ENCODE data around the gene ME1. TPM values are rescaled to one million over a fixed set of nuclear protein-coding genes. Genes with fewer than 3 reads are reported as not detected.
"Not testable (repeated sequence)": the region's sequence is repeated elsewhere in the genome, so short reads cannot be mapped to it uniquely, and the experiment has no call there.

ME1 gene
- polyA plus RNA-seq, 10 donors = 1.3 to 2.5 (median 2.1) TPM

DNA sequence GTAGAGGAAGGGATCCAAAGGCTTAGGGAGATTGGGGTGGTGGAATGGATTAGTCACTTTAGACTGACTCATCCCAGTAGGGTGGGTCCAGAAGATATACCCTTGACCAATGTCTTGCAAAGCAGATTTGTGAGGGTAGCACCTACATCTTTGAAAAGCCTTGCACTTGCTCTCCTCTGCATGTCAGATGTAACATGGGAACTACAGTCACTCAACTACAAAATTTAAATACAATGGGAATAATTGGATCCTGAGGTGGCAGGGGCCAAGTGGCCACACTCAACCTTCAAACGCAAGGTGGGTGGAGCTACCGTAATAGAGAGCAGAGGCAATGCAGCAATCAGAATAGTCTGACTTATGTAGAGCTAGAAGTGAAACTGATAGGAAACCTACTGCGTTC, 71.2 kb downstream of the ME1 start:
- no peak for DNase-seq

DNA sequence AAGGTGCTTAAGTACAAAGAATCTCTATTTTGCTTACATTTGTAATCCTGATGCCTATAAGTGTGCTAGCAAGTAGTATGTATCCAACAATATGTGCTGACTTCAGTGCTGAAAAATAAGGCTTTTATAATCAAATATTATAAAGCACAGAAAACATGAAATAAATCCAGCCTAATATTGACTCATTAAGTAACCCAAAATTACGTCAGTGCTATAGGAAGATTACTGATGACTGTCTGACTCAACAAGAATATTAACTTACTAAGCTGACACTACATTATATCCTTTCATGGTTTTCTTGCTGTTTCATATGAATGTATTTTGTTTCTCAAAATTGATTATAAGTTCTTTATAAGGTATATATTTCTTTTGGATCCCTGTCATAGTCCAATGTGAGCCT, 76.1 kb downstream of the ME1 start:
- no peak for DNase-seq

DNA sequence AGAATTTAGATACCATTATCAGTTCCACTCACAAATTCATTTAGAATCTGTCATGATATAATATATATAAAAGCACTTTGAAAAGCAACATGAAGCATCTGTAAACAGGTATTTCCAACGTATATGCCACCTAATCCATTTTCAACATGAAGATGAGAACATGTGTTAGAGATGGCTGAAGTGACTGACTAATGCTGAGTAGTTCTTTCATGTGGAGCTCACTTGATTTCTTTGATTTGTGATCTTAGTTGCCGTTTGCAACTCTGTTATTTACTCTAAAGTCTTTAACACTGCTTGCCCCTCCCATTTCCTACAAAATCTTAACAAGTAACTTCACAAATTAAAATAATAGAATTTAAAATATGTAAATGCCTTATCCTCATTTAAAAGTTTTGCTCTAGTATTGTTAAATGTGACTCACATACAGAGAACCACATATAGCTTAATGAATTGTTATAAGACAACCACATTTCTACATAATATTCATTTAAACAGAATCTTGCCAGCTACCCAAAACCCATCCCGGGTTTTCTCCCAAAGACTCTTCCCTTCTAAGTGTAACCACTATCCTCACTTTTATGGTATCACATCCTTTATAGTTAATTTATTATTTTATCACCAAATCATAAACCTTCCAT, 78.3 kb downstream of the ME1 start:
- no peak for DNase-seq

DNA sequence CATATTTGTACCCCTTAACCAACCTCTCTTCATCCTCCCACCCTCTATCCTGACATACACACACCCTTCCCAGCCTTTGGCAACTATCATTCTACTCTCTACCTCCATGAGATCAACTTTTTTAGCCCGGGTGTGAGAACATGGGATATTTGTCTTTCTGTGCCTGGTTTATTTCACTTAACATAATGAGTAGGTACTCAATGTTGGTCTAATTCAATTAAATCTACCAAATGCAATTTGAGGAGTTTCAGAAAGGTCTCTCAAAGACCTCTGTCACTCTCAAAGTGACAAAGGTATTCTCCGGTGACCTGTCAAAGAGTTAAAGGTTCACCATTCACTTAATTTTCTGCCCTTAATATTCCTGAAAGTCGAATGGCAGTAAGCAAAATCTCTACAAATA, 87.7 kb downstream of the ME1 start:
- no peak for DNase-seq

DNA sequence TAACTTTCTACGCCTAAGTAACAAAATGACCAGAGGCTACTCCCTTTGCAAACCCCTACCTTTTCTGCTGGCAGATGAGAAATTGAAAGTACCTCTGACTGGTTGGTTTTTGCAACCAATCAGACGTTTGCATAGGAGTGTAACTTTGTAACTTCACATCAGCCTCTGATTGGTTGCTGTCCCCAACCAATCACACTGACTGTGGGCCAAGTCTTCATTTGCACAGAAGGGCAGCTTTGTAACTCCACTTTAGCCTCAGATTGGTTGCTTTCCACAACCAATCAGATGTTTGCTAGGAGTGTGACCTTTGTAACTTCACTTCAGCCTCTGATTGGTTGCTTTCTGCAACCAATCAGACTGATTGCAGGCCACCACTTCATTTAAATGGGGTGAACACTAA, 89.1 kb downstream of the ME1 start:
- DNase-seq = no peak

DNA sequence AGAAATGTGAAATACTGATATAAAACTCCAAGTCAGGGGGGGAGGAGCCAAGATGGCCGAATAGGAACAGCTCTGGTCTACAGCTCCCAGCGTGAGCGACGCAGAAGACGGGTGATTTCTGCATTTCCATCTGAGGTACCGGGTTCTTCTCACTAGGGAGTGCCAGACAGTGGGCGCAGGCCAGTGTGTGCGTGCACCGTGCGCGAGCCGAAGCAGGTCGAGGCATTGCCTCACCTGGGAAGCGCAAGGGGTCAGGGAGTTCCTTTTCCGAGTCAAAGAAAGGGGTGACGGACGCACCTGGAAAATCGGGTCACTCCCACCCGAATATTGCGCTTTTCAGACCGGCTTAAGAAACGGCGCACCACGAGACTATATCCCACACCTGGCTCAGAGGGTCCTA, 96.9 kb downstream of the ME1 start:
- not testable (repeated sequence) for DNase-seq

DNA sequence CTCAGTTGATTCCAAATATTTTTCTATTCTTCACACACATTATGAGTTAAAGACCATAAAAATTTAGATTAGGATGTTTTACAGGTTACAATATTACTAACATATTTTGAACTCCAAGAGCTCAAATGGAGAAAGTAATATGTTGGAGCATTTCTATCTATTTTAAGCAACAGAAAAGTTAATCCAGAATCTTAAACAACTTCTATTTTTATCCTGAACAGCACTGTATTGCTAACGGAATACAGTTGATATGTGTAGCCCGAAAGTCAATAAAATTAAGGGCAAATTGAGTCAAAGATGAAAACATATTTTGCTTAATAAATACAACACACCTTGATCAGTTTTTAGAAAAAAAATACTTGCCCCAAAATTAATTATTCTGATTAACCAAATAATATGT, 97.4 kb downstream of the ME1 start:
- DNase-seq = no peak

DNA sequence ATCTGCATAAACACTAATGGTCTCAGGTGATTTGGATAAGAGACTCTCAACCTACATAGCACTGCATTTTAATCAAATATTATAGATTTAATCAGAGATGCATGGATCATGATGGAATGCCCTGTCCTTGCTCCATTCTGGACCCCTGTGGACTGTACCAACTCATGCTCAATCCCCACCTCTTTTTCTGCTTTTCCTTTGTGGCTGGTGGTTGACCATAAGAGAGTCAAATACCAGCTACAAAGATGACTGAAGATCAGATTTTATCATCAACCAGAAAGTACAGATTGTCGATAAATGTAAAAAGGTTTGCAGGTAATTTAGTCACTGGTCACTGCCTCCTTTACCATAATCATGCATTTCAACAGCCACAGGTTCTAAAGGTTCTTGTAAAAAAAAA, 116.2 kb downstream of the ME1 start:
- no peak for DNase-seq

DNA sequence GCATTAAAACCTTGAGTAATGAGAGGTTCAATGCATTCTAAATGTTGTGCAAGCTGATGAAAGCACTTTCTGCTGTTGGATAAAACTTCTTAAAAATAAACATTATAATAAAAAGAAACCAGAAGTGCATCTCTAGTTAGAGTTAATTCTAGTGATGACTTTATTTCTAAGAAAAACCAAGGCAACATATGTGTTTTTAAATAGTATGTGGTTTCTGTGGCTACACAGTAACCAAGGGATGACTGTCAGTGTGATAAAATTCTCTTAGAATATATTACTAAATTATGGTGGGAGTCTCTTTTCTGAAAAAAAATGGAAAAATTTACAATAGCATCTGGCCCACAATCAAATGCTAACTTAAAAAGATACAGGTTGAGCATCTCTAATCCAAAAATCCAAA, 117.0 kb downstream of the ME1 start:
- DNase-seq = no peak

DNA sequence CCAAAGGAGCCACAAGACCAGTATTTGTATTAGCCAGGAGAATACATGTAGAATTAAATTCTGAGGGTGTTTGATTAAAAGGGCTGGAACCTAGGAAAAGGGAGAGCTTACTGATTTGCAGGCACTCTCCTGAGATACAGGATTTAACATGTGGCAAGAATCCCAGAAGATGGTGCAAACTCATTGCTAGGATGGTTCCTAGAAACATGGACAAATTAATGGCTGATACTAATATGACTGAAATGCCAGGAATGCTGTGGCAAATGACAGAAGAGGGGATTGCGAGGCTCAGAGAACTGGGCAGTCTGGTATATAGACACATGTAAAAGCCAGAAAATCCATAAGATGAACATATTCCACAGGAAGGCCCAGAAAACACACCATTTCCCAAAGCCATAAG, 119.6 kb downstream of the ME1 start:
- peak in 1 of 3 donors; percentile 32 for DNase-seq

DNA sequence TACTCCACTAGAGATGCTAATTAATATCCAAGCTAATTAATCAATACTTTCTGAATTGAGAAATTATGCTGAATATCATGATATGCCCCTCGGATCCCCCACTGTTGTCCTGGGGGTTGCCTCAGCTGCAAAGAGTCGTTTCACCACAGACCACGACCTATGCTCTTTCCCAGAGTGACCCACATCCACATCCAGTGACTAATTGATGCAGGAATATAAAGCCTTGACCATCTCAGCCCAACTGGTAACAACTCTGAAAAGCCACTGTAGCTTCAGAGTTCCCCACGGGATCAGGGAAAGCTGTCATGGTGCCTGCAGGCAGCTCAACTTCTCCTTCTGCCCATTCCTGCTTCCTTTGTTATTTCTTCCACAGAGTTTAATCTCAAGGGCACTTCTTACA, 120.8 kb downstream of the ME1 start:
- no peak for DNase-seq

DNA sequence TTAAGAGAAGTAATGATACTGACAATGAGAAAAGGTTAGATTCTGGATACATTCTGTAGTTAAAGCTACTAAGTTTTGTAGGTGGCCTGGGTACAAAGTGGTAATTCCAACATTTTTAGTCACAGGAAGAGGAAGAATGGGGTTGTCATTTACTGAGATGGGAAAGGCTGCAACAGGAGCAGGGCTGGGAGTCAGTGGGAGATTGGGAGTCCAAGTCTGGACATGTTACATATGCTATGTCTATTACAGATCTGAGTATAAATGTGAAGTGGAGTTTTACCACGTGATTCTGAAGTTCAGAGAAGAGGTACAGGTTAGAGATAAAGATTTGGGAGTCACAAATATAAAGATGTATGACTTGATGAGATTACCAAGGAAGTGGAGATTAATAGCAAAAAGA, 121.5 kb downstream of the ME1 start:
- DNase-seq = no peak

DNA sequence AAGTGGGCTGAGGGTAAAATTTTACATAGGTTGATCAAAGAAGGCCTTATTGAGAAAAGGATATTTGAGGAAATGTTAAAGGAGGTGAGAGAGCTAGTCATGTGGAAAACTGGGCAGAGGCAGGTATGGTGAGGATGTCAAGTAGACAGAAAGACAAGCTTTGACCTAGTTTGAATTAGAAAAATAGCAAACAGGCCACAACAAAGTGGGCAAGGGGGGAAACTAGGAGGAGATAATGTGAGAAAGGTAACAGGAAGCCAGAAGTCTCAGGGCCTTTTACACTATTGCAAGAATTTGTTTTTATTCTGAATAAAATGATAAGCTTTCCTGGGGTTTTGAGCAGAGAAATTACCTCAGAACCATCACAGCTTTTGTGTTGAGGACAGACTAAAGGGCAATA, 122.0 kb downstream of the ME1 start:
- DNase-seq = no peak

DNA sequence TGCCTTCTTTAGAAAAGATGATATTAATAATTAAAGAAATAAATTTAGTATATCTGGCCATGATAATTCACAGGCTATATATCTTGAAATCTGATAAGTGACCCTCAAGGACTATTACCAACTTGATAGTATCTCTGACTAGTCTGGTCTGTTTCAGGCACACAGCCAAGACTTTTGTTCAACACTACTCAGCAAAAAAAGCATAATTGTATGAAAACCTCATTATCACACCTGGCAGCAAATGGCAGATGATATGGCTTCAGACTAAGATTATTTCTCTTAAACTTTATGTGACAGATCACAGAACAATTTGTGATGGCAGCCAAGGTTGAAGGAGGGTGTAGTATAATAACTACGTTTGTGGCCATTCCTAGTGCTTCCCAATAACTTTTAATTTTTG, 123.0 kb downstream of the ME1 start:
- DNase-seq = no peak

DNA sequence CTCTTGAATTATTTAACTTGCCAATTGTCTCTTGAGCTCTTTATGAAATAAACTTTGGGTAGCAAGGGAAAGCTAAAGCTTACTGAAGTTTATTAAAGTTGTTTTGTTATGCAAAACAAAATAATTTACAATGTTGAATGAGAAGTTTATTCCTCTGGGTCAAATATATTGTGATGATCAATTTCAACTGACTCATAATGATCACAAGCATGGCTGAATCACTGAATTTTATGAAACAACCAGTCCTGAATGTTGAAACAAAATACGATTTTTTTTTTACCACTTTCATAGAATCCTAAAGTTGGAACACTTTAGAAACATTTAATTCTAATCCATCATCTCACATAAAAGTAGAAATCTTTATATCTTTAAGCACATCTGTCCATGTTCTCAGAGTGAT, 127.4 kb downstream of the ME1 start:
- DNase-seq = no peak

DNA sequence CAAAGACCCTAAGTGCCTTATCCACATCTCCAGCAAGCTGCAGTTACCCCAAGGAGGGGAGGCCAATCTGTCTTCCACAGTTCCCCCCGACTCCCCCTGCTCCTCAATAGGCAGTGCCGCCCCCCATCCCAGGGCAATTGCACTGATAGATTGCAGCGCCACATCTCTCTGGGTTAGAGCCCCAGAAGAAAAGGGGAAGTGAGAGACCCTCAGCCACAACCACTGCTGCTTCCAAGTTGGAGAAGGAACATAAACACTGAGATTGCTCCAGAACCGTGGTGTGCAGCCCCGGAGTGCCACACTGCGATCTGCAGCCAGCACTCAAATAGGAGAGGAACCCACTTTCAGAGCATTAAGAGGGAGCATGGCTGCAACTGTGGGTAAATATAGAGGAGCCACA, 136.2 kb downstream of the ME1 start:
- no peak for DNase-seq

DNA sequence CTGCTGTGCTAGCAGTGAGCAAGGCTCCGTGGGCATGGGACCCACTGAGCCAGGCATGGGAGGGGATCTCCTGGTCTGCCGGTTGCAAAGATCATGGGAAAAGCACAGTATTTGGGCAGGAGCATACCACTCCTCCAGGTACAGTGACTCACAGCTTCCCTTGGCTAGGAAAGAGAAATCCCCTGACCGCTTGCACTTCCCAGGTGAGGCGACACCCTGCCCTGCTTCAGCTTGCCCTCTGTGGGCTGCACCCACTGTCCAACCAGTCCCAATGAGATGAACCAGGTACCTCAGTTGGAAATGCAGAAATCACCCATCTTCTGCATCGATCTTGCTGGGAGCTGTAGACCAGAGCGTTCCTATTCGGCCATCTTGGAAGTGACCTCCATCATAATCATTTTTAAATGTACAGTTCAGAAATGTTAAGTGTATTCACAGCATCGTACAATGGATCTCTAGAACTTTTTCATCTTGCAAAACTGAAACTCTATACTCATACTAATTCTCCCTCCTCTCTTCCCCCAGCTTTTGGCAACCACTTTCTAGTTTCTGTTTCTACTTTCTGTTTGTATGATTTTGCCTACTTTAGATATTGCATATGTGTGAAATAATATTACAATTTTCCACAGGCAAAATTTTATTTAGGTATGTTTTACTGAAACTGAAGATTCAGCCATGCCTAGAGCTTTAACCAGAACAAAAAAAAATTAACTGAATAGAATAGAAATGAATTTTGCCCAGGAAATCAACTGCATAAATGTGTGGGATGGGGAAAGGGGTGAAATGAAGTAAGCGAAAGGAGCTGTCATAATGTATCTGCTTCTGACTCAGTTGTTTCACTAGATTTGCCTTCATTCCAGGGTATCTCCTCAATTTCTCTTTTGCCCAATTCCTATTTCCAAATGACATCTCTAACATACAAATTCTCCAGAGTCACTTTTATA, 137.7 kb downstream of the ME1 start:
- no peak for DNase-seq

DNA sequence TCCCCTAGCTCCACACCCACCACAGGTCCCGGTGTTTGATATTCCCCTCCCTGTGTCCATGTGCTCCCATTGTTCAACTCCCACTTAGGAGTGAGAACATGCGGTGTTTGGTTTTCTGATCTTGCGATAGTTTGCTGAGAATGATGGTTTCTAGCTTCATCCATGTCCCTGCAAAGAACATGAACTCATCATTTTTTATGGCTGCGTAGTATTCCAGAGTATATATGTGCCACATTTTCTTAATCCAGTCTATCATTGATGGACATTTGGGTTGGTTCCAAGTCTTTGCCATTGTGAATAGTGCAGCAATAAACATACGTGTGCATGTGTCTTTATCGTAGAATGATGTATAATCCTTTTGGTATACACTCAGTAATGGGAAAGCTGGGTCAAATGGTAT, 143.6 kb downstream of the ME1 start:
- DNase-seq = not testable (repeated sequence)

DNA sequence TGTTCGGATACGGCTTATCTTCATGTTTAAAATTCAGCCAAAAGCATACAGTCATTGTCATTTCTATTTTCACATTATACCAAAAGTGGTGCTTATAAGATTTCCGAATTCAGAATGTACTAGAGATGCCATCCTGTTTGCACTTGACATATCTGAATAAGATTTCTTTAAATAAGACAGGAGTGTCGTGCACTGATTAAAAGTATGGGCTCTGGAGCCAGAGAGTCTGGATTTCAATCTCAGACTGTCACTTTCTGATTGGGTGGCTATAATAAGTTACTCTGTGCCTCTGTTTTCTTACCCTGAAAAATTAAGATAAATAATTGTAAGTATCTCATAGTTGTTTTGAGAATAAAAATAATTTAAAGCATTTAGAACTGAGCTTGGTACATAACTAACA, 144.9 kb downstream of the ME1 start:
- DNase-seq = no peak

DNA sequence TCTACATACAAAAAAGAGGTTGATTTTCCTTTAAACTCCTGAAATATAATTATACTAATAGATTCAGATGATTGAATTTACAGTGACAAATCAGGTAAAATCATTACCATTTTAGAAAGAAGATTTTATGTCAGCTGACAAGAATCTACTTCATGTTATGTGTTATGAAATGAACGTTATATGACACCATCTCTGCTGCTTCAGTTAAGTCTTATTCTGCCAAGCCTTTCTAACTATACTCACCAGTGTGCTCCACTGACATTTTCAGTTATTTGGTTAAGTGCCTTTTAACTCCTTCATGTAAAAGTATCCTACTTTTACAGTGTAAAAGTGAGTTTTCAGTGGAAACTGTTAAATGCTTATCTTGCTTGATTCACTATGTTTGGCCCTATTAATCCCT, 157.3 kb downstream of the ME1 start:
- peak in 2 of 3 donors; percentile 32 to 57 for DNase-seq

DNA sequence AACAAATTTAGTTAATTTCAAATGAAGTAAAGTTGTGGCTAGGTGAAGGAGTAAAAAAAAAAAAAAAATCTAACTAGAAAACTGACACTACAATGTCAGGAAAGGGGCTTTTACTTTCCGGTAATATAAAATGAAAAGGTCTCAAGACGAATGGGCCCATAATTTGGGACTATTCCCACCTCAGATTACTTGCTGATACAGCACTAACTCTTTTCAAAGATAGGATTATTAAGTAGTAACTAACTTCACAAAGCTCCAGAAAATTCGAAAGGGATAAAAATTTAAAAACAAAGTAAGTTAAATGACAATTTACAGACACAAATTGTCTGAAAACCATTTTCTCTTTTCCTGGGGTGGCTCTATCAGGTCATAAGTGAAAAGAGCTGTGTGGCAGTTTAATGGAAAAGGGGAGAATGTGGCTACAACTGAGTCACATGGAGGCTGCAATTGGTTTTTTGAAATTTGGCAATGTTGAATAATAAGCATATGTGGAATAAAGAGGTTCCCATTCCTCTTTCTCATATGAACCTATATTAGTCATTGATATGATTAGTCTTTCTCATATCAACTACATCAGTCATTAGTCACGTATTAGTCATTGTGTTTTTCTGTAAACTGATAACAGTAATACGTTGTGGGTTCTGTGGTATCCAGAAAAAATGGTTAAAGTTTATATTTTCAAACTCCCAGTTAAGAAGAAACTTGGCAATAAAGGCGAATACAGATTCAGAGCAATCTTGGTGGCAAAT, 159.7 kb downstream of the ME1 start:
- peak in 1 of 3 donors; percentile 80 for DNase-seq

DNA sequence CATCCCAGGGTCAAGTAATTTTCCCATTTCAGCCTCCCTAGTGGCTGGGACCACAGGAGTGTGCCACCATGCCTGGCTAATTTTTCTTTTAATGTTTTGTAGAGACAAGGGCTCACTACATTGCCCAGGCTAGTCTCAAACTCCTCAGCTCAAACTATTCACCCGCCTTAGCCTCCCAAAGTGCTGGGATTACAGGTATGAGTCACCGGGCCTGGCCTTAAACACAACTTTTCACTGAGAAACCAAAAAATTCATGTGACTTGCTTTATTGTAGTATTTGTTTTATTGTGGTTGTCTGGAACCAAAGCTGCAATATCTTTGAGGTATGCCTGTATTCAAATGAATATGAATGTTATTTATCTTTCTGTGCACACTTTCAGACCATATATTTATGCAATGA, 165.5 kb downstream of the ME1 start:
- peak in 1 of 3 donors; percentile 8 for DNase-seq

DNA sequence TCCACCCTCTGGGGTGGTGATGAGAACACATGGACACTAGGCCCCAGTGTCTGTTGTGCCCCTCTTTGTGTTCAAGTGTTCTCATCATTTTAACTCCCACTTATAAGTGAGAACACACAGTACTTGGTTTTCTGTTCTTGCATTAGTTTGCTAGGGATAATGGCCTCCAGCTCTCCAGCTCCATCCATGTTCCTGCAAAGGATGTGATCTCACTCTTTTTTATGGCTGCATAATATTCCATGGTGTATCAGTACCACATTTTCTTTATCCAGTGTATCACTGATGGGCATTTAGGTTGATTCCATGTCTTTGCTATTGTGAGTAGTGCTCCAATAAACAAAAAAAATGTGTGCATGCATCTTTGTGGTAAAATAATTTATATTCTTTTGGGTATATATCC, 170.3 kb downstream of the ME1 start:
- DNase-seq = no peak
